MM.1S (cell line): ENCODE data around the gene NUCB2.

Experiments used
- DNase-seq: peaks from one replicate; pipeline ENCODE4 v3.0.0-alpha.2; 2015
- H2AFZ ChIP-seq: fragments of 300-600 bp; sonication (generic); 2 replicates; pipeline ENCODE4 v1.6.0; 2016; ENCODE audit warnings: antibody characterized with exemption, low read length
- H3F3A ChIP-seq: fragments of 300-600 bp; sonication (generic); 2 replicates; pipeline ENCODE4 v1.6.1; 2016; ENCODE audit warnings: mild to moderate bottlenecking, antibody characterized with exemption, low read length, moderate library complexity, mixed read lengths; ENCODE audit not compliant: insufficient read depth
- H3K27ac ChIP-seq: fragments of 300-600 bp; sonication (generic); 2 replicates; pipeline ENCODE4 v1.5.1; 2016; ENCODE audit warnings: mild to moderate bottlenecking, low read length
- H3K27me3 ChIP-seq: fragments of 300-600 bp; sonication (generic); replicated peaks from 2 replicates; pipeline ENCODE4 v1.6.0; 2016; ENCODE audit warnings: low read length; ENCODE audit not compliant: insufficient read depth
- H3K36me3 ChIP-seq: fragments of 300-600 bp; sonication (generic); replicated peaks from 2 replicates; pipeline ENCODE4 v1.6.1; 2016; ENCODE audit warnings: mild to moderate bottlenecking, low read length, mixed read lengths; ENCODE audit not compliant: insufficient read depth
- H3K4me1 ChIP-seq: fragments of 300-600 bp; sonication (generic); 2 replicates; pipeline ENCODE4 v1.6.1; 2016; ENCODE audit warnings: low read length, mixed read lengths
- H3K4me2 ChIP-seq: fragments of 300-600 bp; sonication (generic); 2 replicates; pipeline ENCODE4 v1.6.0; 2016; ENCODE audit warnings: low read depth, low read length
- H3K4me3 ChIP-seq: fragments of 300-600 bp; sonication (generic); 2 replicates; pipeline ENCODE4 v1.5.1; 2016; ENCODE audit warnings: low read length, mixed read lengths
- H3K79me2 ChIP-seq: fragments of 300-600 bp; sonication (generic); 2 replicates; pipeline ENCODE4 v1.6.1; 2016; ENCODE audit warnings: mixed run types, low read length, mixed read lengths
- H3K9ac ChIP-seq: fragments of 300-600 bp; sonication (generic); 2 replicates; pipeline ENCODE4 v1.6.1; 2016; ENCODE audit warnings: low read length, mixed read lengths
- H3K9me2 ChIP-seq: fragments of 300-600 bp; sonication (generic); replicated peaks from 2 replicates; pipeline ENCODE4 v1.6.1; 2016; ENCODE audit warnings: mild to moderate bottlenecking, low read length, mixed read lengths; ENCODE audit not compliant: insufficient read depth
- H3K9me3 ChIP-seq: fragments of 300-600 bp; sonication (generic); replicated peaks from 2 replicates; pipeline ENCODE4 v1.6.1; 2016; ENCODE audit warnings: mild to moderate bottlenecking, low read length, mixed read lengths; ENCODE audit not compliant: insufficient read depth
- H4K20me1 ChIP-seq: fragments of 300-600 bp; sonication (generic); 2 replicates; pipeline ENCODE4 v1.6.1; 2016; ENCODE audit warnings: mild to moderate bottlenecking, low read length, moderate library complexity, mixed read lengths; ENCODE audit not compliant: insufficient read depth
- EZH2 ChIP-seq: fragments of 300-600 bp; sonication (generic); optimal IDR thresholded peaks from 2 replicates; pipeline ENCODE3; 2017; ENCODE audit warnings: low read depth, mild to moderate bottlenecking, antibody characterized with exemption, low read length, mixed read lengths
- EZH2phosphoT487 ChIP-seq: fragments of 300-600 bp; sonication (generic); IDR thresholded peaks from 2 replicates; pipeline ENCODE4 v1.6.1; 2018; ENCODE audit warnings: antibody characterized with exemption, low read length
- TF ChIP-seq, protein P1 (sequence below): fragments of 300-600 bp; sonication (generic); IDR thresholded peaks from 2 replicates; pipeline ENCODE4 v1.5.1; 2016; ENCODE audit warnings: antibody characterized with exemption, low read length, mixed read lengths

Gene NUCB2

GRCh38 chr11:17291710-17292109 is 15.2 kb downstream of the NUCB2 start:
- no peak overlapping the region for H3K4me3 ChIP-seq
- no peaks in the 10 kb centered on the region for H3K79me2 ChIP-seq
- H3K27me3 ChIP-seq: no peaks in the 10 kb centered on the region
- no peak for TF ChIP-seq EZH2phosphoT487
- no peak for TF ChIP-seq EZH2
- TF ChIP-seq, protein P1, sequence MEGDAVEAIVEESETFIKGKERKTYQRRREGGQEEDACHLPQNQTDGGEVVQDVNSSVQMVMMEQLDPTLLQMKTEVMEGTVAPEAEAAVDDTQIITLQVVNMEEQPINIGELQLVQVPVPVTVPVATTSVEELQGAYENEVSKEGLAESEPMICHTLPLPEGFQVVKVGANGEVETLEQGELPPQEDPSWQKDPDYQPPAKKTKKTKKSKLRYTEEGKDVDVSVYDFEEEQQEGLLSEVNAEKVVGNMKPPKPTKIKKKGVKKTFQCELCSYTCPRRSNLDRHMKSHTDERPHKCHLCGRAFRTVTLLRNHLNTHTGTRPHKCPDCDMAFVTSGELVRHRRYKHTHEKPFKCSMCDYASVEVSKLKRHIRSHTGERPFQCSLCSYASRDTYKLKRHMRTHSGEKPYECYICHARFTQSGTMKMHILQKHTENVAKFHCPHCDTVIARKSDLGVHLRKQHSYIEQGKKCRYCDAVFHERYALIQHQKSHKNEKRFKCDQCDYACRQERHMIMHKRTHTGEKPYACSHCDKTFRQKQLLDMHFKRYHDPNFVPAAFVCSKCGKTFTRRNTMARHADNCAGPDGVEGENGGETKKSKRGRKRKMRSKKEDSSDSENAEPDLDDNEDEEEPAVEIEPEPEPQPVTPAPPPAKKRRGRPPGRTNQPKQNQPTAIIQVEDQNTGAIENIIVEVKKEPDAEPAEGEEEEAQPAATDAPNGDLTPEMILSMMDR: no peak
- H2AFZ ChIP-seq: no peak overlapping the region
- no peaks in the 10 kb centered on the region for H3K36me3 ChIP-seq
- H3K9me3 ChIP-seq: no peaks in the 10 kb centered on the region
- H3F3A ChIP-seq: no peaks in the 10 kb centered on the region
- no peak overlapping the region for H3K27ac ChIP-seq
- no peaks in the 10 kb centered on the region for H3K9me2 ChIP-seq
- H3K9ac ChIP-seq: no peak overlapping the region
- no peaks in the 10 kb centered on the region for H4K20me1 ChIP-seq
- H3K4me2 ChIP-seq: no peak overlapping the region
- no peak for DNase-seq
- H3K4me1 ChIP-seq: no peaks in the 10 kb centered on the region

- Histone ChIP-seq H3K9me2 (no peaks in the 10 kb centered on the region), H3K9me3 (no peaks in the 10 kb centered on the region), H3K36me3 (no peaks in the 10 kb centered on the region), H3K4me2 (no peak overlapping the region), H3K4me1 (no peaks in the 10 kb centered on the region), H3F3A (no peaks in the 10 kb centered on the region), H3K79me2 (no peaks in the 10 kb centered on the region), H2AFZ (no peak overlapping the region), H3K27ac (no peak overlapping the region), H4K20me1 (no peaks in the 10 kb centered on the region), H3K4me3 (no peak overlapping the region), H3K27me3 (no peaks in the 10 kb centered on the region), H3K9ac (no peak overlapping the region)
- DNase-seq: no peak
- TF ChIP-seq EZH2: no peak
- TF ChIP-seq EZH2phosphoT487: no peak
- TF ChIP-seq, protein P1: no peak
These were observed 16.8 kb downstream of the NUCB2 start for GRCh38 chr11:17293311-17293710.

GRCh38 chr11:17294033-17294432 is 17.5 kb downstream of the NUCB2 start:
- Histone ChIP-seq H4K20me1 (no peaks in the 10 kb centered on the region), H3K36me3 (no peaks in the 10 kb centered on the region), H3K79me2 (no peaks in the 10 kb centered on the region), H3K27me3 (no peaks in the 10 kb centered on the region), H3K9me3 (no peaks in the 10 kb centered on the region), H3K4me3 (no peak overlapping the region), H3K27ac (no peak overlapping the region), H3K4me1 (no peaks in the 10 kb centered on the region), H2AFZ (no peak overlapping the region), H3K9ac (no peak overlapping the region), H3F3A (no peaks in the 10 kb centered on the region), H3K4me2 (no peak overlapping the region), H3K9me2 (no peaks in the 10 kb centered on the region)
- TF ChIP-seq, protein P1: no peak
- TF ChIP-seq EZH2phosphoT487: no peak
- TF ChIP-seq EZH2: no peak
- no peak for DNase-seq
